ENCODE results near the gene PLCD3. TPM values are rescaled to one million over a fixed set of nuclear protein-coding genes. Genes with fewer than 3 reads are reported as not detected.

PLCD3 gene
- 10 to 100 TPM in 3 of 4 donors, 1 to 10 TPM in 1; 7.8 to 23.1 (median 11.2) TPM for polyA plus RNA-seq
- long read RNA-seq, donor 1: 0 reads
- long read RNA-seq, donor 2, full-length matches to known transcripts: 1 of 1 reads
- long read RNA-seq, donor 2, partial matches to known transcripts: 0 of 1 reads
- long read RNA-seq, donor 2, other reads (novel, unspliced or antisense): 0 of 1 reads
- long read RNA-seq, donor 3, partial matches to known transcripts: 0 of 2 reads
- long read RNA-seq, donor 3, other reads (novel, unspliced or antisense): 0 of 2 reads
- long read RNA-seq, donor 4: 0 reads
- long read RNA-seq, donor 5: 0 reads
- long read RNA-seq, donor 6: 0 reads
- long read RNA-seq, donor 7: 0 reads
- long read RNA-seq, donor 8: 0 reads
- long read RNA-seq, donor 9, full-length matches to known transcripts: 1 of 1 reads
- long read RNA-seq, donor 9, partial matches to known transcripts: 0 of 1 reads
- long read RNA-seq, donor 9, other reads (novel, unspliced or antisense): 0 of 1 reads
- long read RNA-seq, donor 10: 0 reads

DNA sequence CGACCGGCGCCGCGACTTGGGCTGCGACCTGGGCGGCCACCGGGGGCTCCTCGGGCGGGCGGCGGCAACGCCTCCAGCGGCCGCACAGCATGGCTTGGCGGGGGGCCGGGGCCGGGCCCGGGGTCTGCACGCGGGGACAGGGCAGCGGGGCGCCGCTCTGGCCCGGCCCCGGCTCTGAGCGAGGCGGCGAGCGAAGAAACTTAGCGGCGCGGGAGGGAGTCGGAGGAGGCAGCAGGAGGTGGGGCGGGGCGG lies at the start of gene PLCD3:
TSS of gene PLCD3 (minus strand) at position 196 of the 252 bp plus-strand sequence. CDS start at position 91, 105 bp downstream.
- Histone ChIP-seq H3K4me1 (ENCODE audit: control insufficient read depth in 3 of 3, insufficient read depth in 2 of 3, low read depth in 1 of 3, low read length in 2 of 3) (peaks cover 0 to 63% (median 10%) of the 10 kb centered on the region in 3 donors), H3K9me3 (ENCODE audit: control insufficient read depth in 2 of 2, insufficient read depth in 1 of 2, low read depth in 1 of 2, low read length in 1 of 2) (no peaks in the 10 kb centered on the region), H3K4me3 (ENCODE audit: low read depth in 1 of 3, low read length in 3 of 3) (peak within 1 kb of the TSS; percentile 77 to 91 (median 85)), H3K36me3 (ENCODE audit: control insufficient read depth in 3 of 3, insufficient read depth in 2 of 3, low read depth in 1 of 3, low read length in 3 of 3) (peaks cover 0 to 12% (median 0%) of the 10 kb centered on the region in 3 donors), H3K27ac (ENCODE audit: low read depth in 1 of 3, low read length in 2 of 3) (peak within 1 kb of the TSS; percentile 80 to 98 (median 84)), H3K27me3 (ENCODE audit: control insufficient read depth in 3 of 3, insufficient read depth in 3 of 3, low read length in 3 of 3) (no peaks in the 10 kb centered on the region)
- DNase-seq: no peak
- WGBS, 3 donors: 0 to 1% (median 0%) methylated on average over 8 to 36 of the region's 36 CpGs
- no peak for FAIRE-seq

GRCh38 chr17:45177563-45177962 lies 45.2 kb upstream of the PLCD3 start:
- peaks cover 0 to 32% (median 0%) of the 10 kb centered on the region in 3 donors for H3K4me1 ChIP-seq (ENCODE audit: control insufficient read depth in 3 of 3, insufficient read depth in 2 of 3, low read depth in 1 of 3, low read length in 2 of 3)
- no peaks in the 10 kb centered on the region for H3K36me3 ChIP-seq (ENCODE audit: control insufficient read depth in 3 of 3, insufficient read depth in 2 of 3, low read depth in 1 of 3, low read length in 3 of 3)
- FAIRE-seq (no peak), DNase-seq (no peak)
- H3K4me3 ChIP-seq (ENCODE audit: low read depth in 1 of 3, low read length in 3 of 3): no peak overlapping the region
- H3K27ac ChIP-seq (ENCODE audit: low read depth in 1 of 3, low read length in 2 of 3): no peak overlapping the region
- no peaks in the 10 kb centered on the region for H3K9me3 ChIP-seq (ENCODE audit: control insufficient read depth in 2 of 2, insufficient read depth in 1 of 2, low read depth in 1 of 2, low read length in 1 of 2)
- 80 to 87% (median 86%) methylated on average over 7 of the region's 7 CpGs for WGBS, 3 donors
- H3K27me3 ChIP-seq (ENCODE audit: control insufficient read depth in 3 of 3, insufficient read depth in 3 of 3, low read length in 3 of 3): no peaks in the 10 kb centered on the region

DNA sequence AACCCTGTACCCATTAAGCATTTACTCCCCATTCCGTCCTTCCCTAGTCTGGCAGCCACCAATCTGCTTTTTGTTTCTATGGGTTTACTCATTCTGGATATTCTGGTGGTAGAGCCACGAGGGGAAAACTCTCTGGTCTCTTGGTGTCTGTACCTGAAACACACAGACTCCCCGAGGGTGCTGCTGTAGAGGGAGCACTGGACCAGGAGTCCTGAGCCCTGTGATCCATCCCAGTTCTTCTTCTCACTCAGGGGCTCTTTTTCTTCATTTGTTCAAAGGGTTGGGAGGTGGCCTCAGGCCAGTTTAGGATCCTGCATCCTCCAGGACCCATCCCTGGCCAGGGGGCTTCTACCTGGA lies 43.4 kb upstream of the PLCD3 start:
- Histone ChIP-seq H3K4me1 (ENCODE audit: control insufficient read depth in 3 of 3, insufficient read depth in 2 of 3, low read depth in 1 of 3, low read length in 2 of 3) (peaks cover 5 to 47% (median 9%) of the 10 kb centered on the region in 3 donors), H3K36me3 (ENCODE audit: control insufficient read depth in 3 of 3, insufficient read depth in 2 of 3, low read depth in 1 of 3, low read length in 3 of 3) (no peaks in the 10 kb centered on the region), H3K4me3 (ENCODE audit: low read depth in 1 of 3, low read length in 3 of 3) (no peak overlapping the region), H3K27ac (ENCODE audit: low read depth in 1 of 3, low read length in 2 of 3) (peak overlapping the region in 2 of 3 donors; percentile 12 to 73), H3K27me3 (ENCODE audit: control insufficient read depth in 3 of 3, insufficient read depth in 3 of 3, low read length in 3 of 3) (no peaks in the 10 kb centered on the region), H3K9me3 (ENCODE audit: control insufficient read depth in 2 of 2, insufficient read depth in 1 of 2, low read depth in 1 of 2, low read length in 1 of 2) (no peaks in the 10 kb centered on the region)
- DNase-seq (no peak), FAIRE-seq (no peak)
- 58 to 68% (median 63%) methylated on average over 3 of the region's 3 CpGs for WGBS, 3 donors

DNA sequence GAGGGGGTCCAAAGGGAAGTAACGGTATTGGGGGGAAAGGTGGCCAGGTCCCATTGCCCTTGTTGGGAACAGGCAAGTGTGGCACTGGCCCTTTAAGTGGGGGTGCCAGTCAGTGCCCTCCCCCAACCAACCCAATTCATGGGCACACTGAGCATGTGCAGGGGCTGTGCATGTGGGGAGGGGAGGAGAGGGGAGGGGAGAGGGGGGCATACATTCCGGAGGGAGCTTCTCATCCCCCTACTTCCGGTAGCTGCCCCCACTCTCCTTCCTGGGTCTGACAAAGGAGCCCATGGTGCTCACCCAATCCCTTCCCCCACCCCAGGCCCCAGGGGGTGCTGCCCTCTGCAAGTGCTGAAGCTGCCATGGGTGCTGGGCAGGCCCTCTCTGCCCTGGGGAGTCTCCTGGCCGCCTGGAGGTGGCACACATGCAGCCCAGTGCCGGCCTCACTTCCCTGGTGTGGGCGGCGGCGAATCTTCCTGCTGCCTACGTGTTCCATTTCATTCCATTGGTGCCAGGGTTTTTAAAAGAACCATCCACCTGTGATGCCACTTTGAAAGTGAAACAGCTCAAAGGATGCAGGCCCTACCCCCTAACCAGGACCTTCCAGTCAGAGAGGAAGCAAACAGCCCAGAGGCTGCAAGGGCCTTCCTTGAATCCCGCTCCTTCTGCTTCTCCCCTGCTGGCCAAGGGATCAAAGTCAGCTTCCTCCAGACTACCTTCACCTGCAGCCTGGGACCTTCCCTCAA lies 40.4 kb upstream of the PLCD3 start:
- H3K27me3 ChIP-seq (ENCODE audit: control insufficient read depth in 3 of 3, insufficient read depth in 3 of 3, low read length in 3 of 3): no peaks in the 10 kb centered on the region
- peaks cover 5 to 64% (median 9%) of the 10 kb centered on the region in 3 donors for H3K4me1 ChIP-seq (ENCODE audit: control insufficient read depth in 3 of 3, insufficient read depth in 2 of 3, low read depth in 1 of 3, low read length in 2 of 3)
- peak overlapping the region in 2 of 3 donors; percentile 13 to 39 for H3K4me3 ChIP-seq (ENCODE audit: low read depth in 1 of 3, low read length in 3 of 3)
- peak overlapping the region; percentile 73 to 95 (median 76) for H3K27ac ChIP-seq (ENCODE audit: low read depth in 1 of 3, low read length in 2 of 3)
- FAIRE-seq (no peak), DNase-seq (peak; percentile 73 to 75)
- 2 to 26% (median 25%) methylated on average over 8 to 10 of the region's 10 CpGs for WGBS, 3 donors
- H3K9me3 ChIP-seq (ENCODE audit: control insufficient read depth in 2 of 2, insufficient read depth in 1 of 2, low read depth in 1 of 2, low read length in 1 of 2): no peaks in the 10 kb centered on the region
- H3K36me3 ChIP-seq (ENCODE audit: control insufficient read depth in 3 of 3, insufficient read depth in 2 of 3, low read depth in 1 of 3, low read length in 3 of 3): peaks cover 0 to 19% (median 3%) of the 10 kb centered on the region in 3 donors

DNA sequence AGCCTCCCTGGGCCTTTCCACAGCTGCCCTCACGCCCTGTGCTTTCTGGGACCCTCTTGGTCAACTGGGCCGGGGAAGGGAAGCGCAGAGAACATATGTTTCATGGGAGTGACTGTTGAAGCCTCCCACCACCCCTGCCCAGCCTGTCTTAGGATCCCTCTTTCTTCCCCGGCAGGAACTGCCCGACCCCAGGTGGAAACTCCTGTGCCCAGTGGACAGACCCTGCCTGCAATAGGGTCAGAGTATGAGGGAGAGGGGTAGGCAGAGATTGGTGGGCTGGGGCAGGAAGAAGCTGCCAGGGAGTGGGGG lies 39.9 kb upstream of the PLCD3 start:
- no peaks in the 10 kb centered on the region for H3K27me3 ChIP-seq (ENCODE audit: control insufficient read depth in 3 of 3, insufficient read depth in 3 of 3, low read length in 3 of 3)
- H3K27ac ChIP-seq (ENCODE audit: low read depth in 1 of 3, low read length in 2 of 3): peak overlapping the region; percentile 69 to 95 (median 73)
- 57 to 63% (median 63%) methylated on average over 5 of the region's 5 CpGs for WGBS, 3 donors
- peaks cover 5 to 64% (median 9%) of the 10 kb centered on the region in 3 donors for H3K4me1 ChIP-seq (ENCODE audit: control insufficient read depth in 3 of 3, insufficient read depth in 2 of 3, low read depth in 1 of 3, low read length in 2 of 3)
- FAIRE-seq (no peak), DNase-seq (no peak)
- H3K9me3 ChIP-seq (ENCODE audit: control insufficient read depth in 2 of 2, insufficient read depth in 1 of 2, low read depth in 1 of 2, low read length in 1 of 2): no peaks in the 10 kb centered on the region
- peaks cover 0 to 19% (median 3%) of the 10 kb centered on the region in 3 donors for H3K36me3 ChIP-seq (ENCODE audit: control insufficient read depth in 3 of 3, insufficient read depth in 2 of 3, low read depth in 1 of 3, low read length in 3 of 3)
- H3K4me3 ChIP-seq (ENCODE audit: low read depth in 1 of 3, low read length in 3 of 3): peak overlapping the region in 1 of 3 donors; percentile 3

DNA sequence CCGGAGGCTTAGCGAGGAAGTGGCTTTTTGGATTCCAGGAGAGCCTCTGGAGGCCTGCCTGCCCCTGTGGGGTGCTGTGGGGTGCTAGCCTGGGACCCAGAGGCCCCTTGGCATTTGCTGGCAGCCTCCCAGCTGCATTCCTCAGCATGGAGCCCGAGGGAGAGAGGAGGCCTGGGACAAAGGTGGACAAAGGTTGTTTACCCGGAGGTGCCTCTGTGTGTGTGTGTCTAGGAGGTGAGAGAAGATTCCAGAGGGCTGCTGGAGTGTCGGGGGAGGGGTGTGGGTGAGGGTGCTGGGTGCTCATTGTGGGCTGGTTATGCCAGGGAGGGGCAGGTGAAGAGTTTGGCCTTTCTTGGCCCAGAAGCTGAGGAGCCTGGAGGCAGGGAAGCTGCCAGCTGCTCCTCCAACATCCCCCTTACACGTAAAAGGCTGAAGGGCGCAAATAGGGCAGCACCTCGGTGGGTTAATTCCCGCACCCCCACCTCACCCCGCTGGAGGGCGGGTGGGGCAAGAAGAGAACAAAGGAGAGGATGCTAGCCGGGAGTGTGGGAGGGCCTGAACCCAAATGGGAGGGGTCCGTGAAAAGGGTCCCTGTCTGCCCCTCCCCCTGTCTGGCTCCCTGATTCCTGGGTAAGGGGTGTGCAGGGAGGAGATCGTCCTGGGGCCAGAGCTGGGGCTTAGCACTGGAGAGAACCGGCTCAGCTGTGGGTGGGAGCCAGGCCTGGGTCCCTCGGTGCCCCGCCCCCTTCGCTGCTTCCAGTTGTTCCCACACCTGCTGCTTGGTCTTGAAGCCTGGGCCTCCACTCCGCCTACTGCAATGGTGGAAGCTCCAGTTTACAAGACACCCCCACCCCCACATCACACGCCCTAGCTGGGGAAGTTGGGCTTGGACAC lies 39.3 kb upstream of the PLCD3 start:
- peak; percentile 85 to 94 for DNase-seq
- no peak for FAIRE-seq
- Histone ChIP-seq H3K36me3 (ENCODE audit: control insufficient read depth in 3 of 3, insufficient read depth in 2 of 3, low read depth in 1 of 3, low read length in 3 of 3) (peaks cover 0 to 19% (median 3%) of the 10 kb centered on the region in 3 donors), H3K9me3 (ENCODE audit: control insufficient read depth in 2 of 2, insufficient read depth in 1 of 2, low read depth in 1 of 2, low read length in 1 of 2) (no peaks in the 10 kb centered on the region), H3K27ac (ENCODE audit: low read depth in 1 of 3, low read length in 2 of 3) (peak overlapping the region; percentile 69 to 95 (median 73)), H3K27me3 (ENCODE audit: control insufficient read depth in 3 of 3, insufficient read depth in 3 of 3, low read length in 3 of 3) (no peaks in the 10 kb centered on the region), H3K4me1 (ENCODE audit: control insufficient read depth in 3 of 3, insufficient read depth in 2 of 3, low read depth in 1 of 3, low read length in 2 of 3) (peaks cover 5 to 64% (median 9%) of the 10 kb centered on the region in 3 donors), H3K4me3 (ENCODE audit: low read depth in 1 of 3, low read length in 3 of 3) (no peak overlapping the region)
- 9 to 39% (median 33%) methylated on average over 19 to 20 of the region's 20 CpGs for WGBS, 3 donors

DNA sequence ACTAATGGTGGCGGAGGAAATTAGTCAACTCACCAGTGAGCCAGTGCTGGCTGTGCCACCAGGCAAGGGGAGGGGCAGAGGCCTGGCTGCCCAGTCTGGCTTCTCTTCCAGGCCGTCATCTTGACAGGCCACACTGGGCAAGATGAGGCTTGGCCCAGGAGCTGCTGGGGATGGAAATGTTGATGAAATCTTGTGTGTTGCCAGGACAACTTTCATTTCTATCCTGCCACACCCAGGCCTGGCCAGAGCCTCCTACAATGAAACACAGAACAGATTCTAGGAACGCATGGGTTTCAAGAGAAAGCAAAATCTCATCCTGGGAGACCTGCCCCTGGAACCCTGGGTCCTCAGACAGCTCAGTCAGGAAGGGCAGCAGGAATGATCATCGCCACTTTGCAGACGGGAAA lies 38.6 kb upstream of the PLCD3 start:
- Histone ChIP-seq H3K4me3 (ENCODE audit: low read depth in 1 of 3, low read length in 3 of 3) (no peak overlapping the region), H3K36me3 (ENCODE audit: control insufficient read depth in 3 of 3, insufficient read depth in 2 of 3, low read depth in 1 of 3, low read length in 3 of 3) (peaks cover 0 to 19% (median 3%) of the 10 kb centered on the region in 3 donors), H3K9me3 (ENCODE audit: control insufficient read depth in 2 of 2, insufficient read depth in 1 of 2, low read depth in 1 of 2, low read length in 1 of 2) (no peaks in the 10 kb centered on the region), H3K27ac (ENCODE audit: low read depth in 1 of 3, low read length in 2 of 3) (peak overlapping the region; percentile 69 to 95 (median 73)), H3K27me3 (ENCODE audit: control insufficient read depth in 3 of 3, insufficient read depth in 3 of 3, low read length in 3 of 3) (no peaks in the 10 kb centered on the region), H3K4me1 (ENCODE audit: control insufficient read depth in 3 of 3, insufficient read depth in 2 of 3, low read depth in 1 of 3, low read length in 2 of 3) (peaks cover 5 to 61% (median 9%) of the 10 kb centered on the region in 3 donors)
- DNase-seq (no peak), FAIRE-seq (no peak)
- WGBS, 3 donors: 26 to 43% (median 32%) methylated on average over 5 of the region's 5 CpGs
